Smooth muscle cell of the brain vasculature (primary cell): ENCODE measurements around the gene BEND6.
"Not testable (repeated sequence)": the region's sequence is repeated elsewhere in the genome, so short reads cannot be mapped to it uniquely, and the experiment has no call there.

Experiments
- DNase-seq: peaks from one replicate; pipeline ENCODE4 v3.0.0-alpha.2; 2012; ENCODE audit warnings: low read depth, low spot score

Gene BEND6

GRCh38 chr6:56978530-56978929 is 23.6 kb downstream of the BEND6 start:
- no peak for DNase-seq

- no peak for DNase-seq
Observed at GRCh38 chr6:56984361-56984760, 29.5 kb downstream of the BEND6 start.

- no peak for DNase-seq
Observed at GRCh38 chr6:56984884-56985283, 30.0 kb downstream of the BEND6 start.

GRCh38 chr6:56986611-56987010 is 31.7 kb downstream of the BEND6 start:
- DNase-seq = no peak

GRCh38 chr6:56988145-56988544 is 33.2 kb downstream of the BEND6 start:
- no peak for DNase-seq

GRCh38 chr6:56992036-56992435 is 37.1 kb downstream of the BEND6 start:
- DNase-seq = no peak

GRCh38 chr6:56992703-56993102 is 37.8 kb downstream of the BEND6 start:
- no peak for DNase-seq

- DNase-seq = no peak
Observed at GRCh38 chr6:56995347-56995902, 40.5 kb downstream of the BEND6 start.

GRCh38 chr6:56996401-56996800 is 41.5 kb downstream of the BEND6 start:
- no peak for DNase-seq

GRCh38 chr6:56999049-56999448 is 44.1 kb downstream of the BEND6 start:
- no peak for DNase-seq

- not testable (repeated sequence) for DNase-seq
Observed at GRCh38 chr6:56999748-57000147, 44.8 kb downstream of the BEND6 start.

GRCh38 chr6:57002197-57002596 is 47.3 kb downstream of the BEND6 start:
- DNase-seq = no peak

- no peak for DNase-seq
Observed at GRCh38 chr6:57004292-57004691, 49.4 kb downstream of the BEND6 start.

- DNase-seq = no peak
Observed at GRCh38 chr6:57006101-57006500, 51.2 kb downstream of the BEND6 start.

GRCh38 chr6:57008069-57008468 is 53.2 kb downstream of the BEND6 start:
- DNase-seq = not testable (repeated sequence)

- no peak for DNase-seq
Observed at GRCh38 chr6:57013521-57013926, 58.6 kb downstream of the BEND6 start.

GRCh38 chr6:57017069-57017468 is 62.2 kb downstream of the BEND6 start:
- no peak for DNase-seq

- no peak for DNase-seq
Observed at GRCh38 chr6:57017841-57018240, 62.9 kb downstream of the BEND6 start.

- no peak for DNase-seq
Observed at GRCh38 chr6:57019434-57019833, 64.5 kb downstream of the BEND6 start.

GRCh38 chr6:57021086-57021720 is 66.3 kb downstream of the BEND6 start:
- peak; percentile 21 for DNase-seq

- no peak for DNase-seq
Observed at GRCh38 chr6:57024321-57024720, 69.4 kb downstream of the BEND6 start.

- no peak for DNase-seq
Observed at GRCh38 chr6:57024775-57025174, 69.9 kb downstream of the BEND6 start.

- no peak for DNase-seq
Observed at GRCh38 chr6:57026001-57026400, 71.1 kb downstream of the BEND6 start.

GRCh38 chr6:57027301-57027700 is 72.4 kb downstream of the BEND6 start:
- DNase-seq = no peak
